Caco-2 (cell line): Measurements from ENCODE around the gene ZNF813. TPM values are rescaled to one million over a fixed set of nuclear protein-coding genes. Genes with fewer than 3 reads are reported as not detected.

Experiments
- BruUV-seq: library from RNA; stranded (reverse); fragments of 400-500 nt; replicated peaks from 2 replicates; lab custom pipeline; 2021; lab: Mats Ljungman, UMichigan
- CTCF ChIA-PET: fragments of 300-600 bp; sonication (Branson Sonifier 250); formaldehyde crosslinking; loops from one replicate; lab custom pipeline; 2022; ENCODE audit warnings: antibody characterized with exemption; lab: Charles Lee
- POLR2A ChIA-PET: fragments of 300-600 bp; sonication (Branson Sonifier 250); formaldehyde crosslinking; loops from one replicate; lab custom pipeline; 2022; ENCODE audit warnings: antibody characterized with exemption; lab: Charles Lee
- DNase-seq, 2 experiments: peaks; one replicate each; pipeline versions ENCODE4 v3.0.0 to v3.0.0-alpha.2; 2020 to 2022
- H3K27me3 ChIP-seq: replicated peaks from 2 replicates; pipeline ENCODE4 v1.6.0; 2011; ENCODE audit warnings: low read length; ENCODE audit not compliant: control insufficient read depth, insufficient read depth
- H3K36me3 ChIP-seq: 2 replicates; pipeline ENCODE4 v1.5.1; 2011; ENCODE audit warnings: low read length; ENCODE audit not compliant: control insufficient read depth, insufficient read depth
- H3K4me1 ChIP-seq: fragments of 250-450 bp; sonication (Bioruptor Pico); 2 replicates; pipeline ENCODE4 v1.5.1; 2020; ENCODE audit warnings: mild to moderate bottlenecking
- H3K4me3 ChIP-seq: 2 replicates; pipeline ENCODE4 v1.5.1; 2011; ENCODE audit warnings: low read depth, mild to moderate bottlenecking, control low read depth, low read length
- H3K9me3 ChIP-seq: fragments of 250-450 bp; sonication (Bioruptor Pico); 2 replicates; pipeline ENCODE4 v1.5.1; 2020; ENCODE audit warnings: mild to moderate bottlenecking, moderate library complexity
- H3K27ac Mint-ChIP-seq: one replicate; pipeline ENCODE4 v1.8.0; 2022; ENCODE audit warnings: mixed read lengths; ENCODE audit not compliant: unreplicated experiment
- H3K27me3 Mint-ChIP-seq: one replicate; pipeline ENCODE4 v1.8.0; 2022; ENCODE audit warnings: mixed read lengths; ENCODE audit not compliant: insufficient read depth, unreplicated experiment
- H3K36me3 Mint-ChIP-seq: one replicate; pipeline ENCODE4 v1.8.0; 2022; ENCODE audit warnings: mild to moderate bottlenecking, mixed read lengths; ENCODE audit not compliant: insufficient read depth, unreplicated experiment
- H3K4me1 Mint-ChIP-seq: one replicate; pipeline ENCODE4 v1.8.0; 2022; ENCODE audit warnings: low read depth, mixed read lengths; ENCODE audit not compliant: unreplicated experiment
- H3K4me3 Mint-ChIP-seq: one replicate; pipeline ENCODE4 v1.8.0; 2022; ENCODE audit warnings: mild to moderate bottlenecking, moderate library complexity, mixed read lengths; ENCODE audit not compliant: unreplicated experiment
- H3K9me3 Mint-ChIP-seq: one replicate; pipeline ENCODE4 v1.8.0; 2022; ENCODE audit warnings: mixed read lengths; ENCODE audit not compliant: unreplicated experiment
- CTCF ChIP-seq, 2 experiments: fragments of 200-600 bp in 1 of 2; IDR thresholded peaks; 1 replicate in 1 of 2; 2 replicates in 1 of 2; pipeline versions ENCODE4 v1.5.1 to v1.8.0; 2011 to 2022; ENCODE audit warnings: antibody characterized with exemption in 1 of 2, control low read depth in 1 of 2, inconsistent platforms in 1 of 2, low read depth in 1 of 2, low read length in 1 of 2, mild to moderate bottlenecking in 1 of 2, moderate library complexity in 1 of 2; ENCODE audit not compliant: insufficient read depth in 1 of 2, severe bottlenecking in 1 of 2, unreplicated experiment in 1 of 2
- intact Hi-C: fragments of 100-400 bp; cut with micrococcal nuclease; formaldehyde crosslinking; loops from one replicate; pipeline ENCODE4 v1.10.0; 2022; ENCODE audit not compliant: unreplicated experiment
- total RNA-seq: library from RNA; stranded (reverse); gene quantifications from 2 replicates; pipeline ENCODE4 v1.2.3, GENCODE V29; 2022

The ZNF813 gene
- total RNA-seq, 1 experiment from 2014 or later = 7.9 TPM

GRCh38 chr19:53538378-53539109 is 71.0 kb downstream of the ZNF813 start:
- H3K36me3 Mint-ChIP-seq = peaks cover 70% of the 10 kb centered on the region
- BruUV-seq = no TSS peak
- peaks cover 18% of the 10 kb centered on the region for H3K4me1 ChIP-seq
- ChIA-PET POLR2A (interaction anchor here (0.7 kb wide), 1 partner anchor 18 kb away, joined by 3 read pairs; no protein-coding TSS in a partner anchor), CTCF (interaction anchor here (0.6 kb wide), 1 partner anchor 247 kb away, joined by 3 read pairs; no protein-coding TSS in a partner anchor)
- no peaks in the 10 kb centered on the region for H3K9me3 Mint-ChIP-seq
- H3K4me1 Mint-ChIP-seq = no peaks in the 10 kb centered on the region
- peak overlapping the region; percentile 88 for H3K4me3 ChIP-seq
- no peak for TF ChIP-seq CTCF (IDR thresholded peaks at IDR 0.05; ENCODE audit: insufficient read depth in 1 of 2, low read depth in 1 of 2, low read length in 1 of 2, severe bottlenecking in 1 of 2, unreplicated experiment in 1 of 2)
- H3K9me3 ChIP-seq = no peaks in the 10 kb centered on the region
- peak in 1 of 2 experiments; percentile 31 for DNase-seq
- intact Hi-C loops = loop anchor here (1.0 kb wide), 1 partner anchor 18 kb away; no protein-coding TSS in a partner anchor
- H3K4me3 Mint-ChIP-seq = peak overlapping the region; percentile 94
- no peaks in the 10 kb centered on the region for H3K27me3 ChIP-seq
- peak overlapping the region; percentile 99 for H3K27ac Mint-ChIP-seq
- H3K36me3 ChIP-seq = peaks cover 1% of the 10 kb centered on the region; the same call in 1 of the 2 replicates
- no peaks in the 10 kb centered on the region for H3K27me3 Mint-ChIP-seq

GRCh38 chr19:53540091-53540490 is 72.6 kb downstream of the ZNF813 start:
- H3K9me3 Mint-ChIP-seq = no peaks in the 10 kb centered on the region
- no peaks in the 10 kb centered on the region for H3K27me3 ChIP-seq
- no peak overlapping the region for H3K4me3 Mint-ChIP-seq
- no peak for DNase-seq
- H3K27ac Mint-ChIP-seq = no peak overlapping the region
- no peaks in the 10 kb centered on the region for H3K9me3 ChIP-seq
- no peak overlapping the region for H3K4me3 ChIP-seq
- peaks cover 18% of the 10 kb centered on the region for H3K4me1 ChIP-seq
- no peak for TF ChIP-seq CTCF (IDR thresholded peaks at IDR 0.05; ENCODE audit: insufficient read depth in 1 of 2, low read depth in 1 of 2, low read length in 1 of 2, severe bottlenecking in 1 of 2, unreplicated experiment in 1 of 2)
- peaks cover 77% of the 10 kb centered on the region for H3K36me3 Mint-ChIP-seq
- POLR2A ChIA-PET = no interaction called here
- peaks cover 1% of the 10 kb centered on the region; the same call in 1 of the 2 replicates for H3K36me3 ChIP-seq
- no TSS peak for BruUV-seq
- H3K4me1 Mint-ChIP-seq = peaks cover 3% of the 10 kb centered on the region
- intact Hi-C loops = no loop called here
- CTCF ChIA-PET = no interaction called here
- no peaks in the 10 kb centered on the region for H3K27me3 Mint-ChIP-seq

- H3K4me3 ChIP-seq = no peak overlapping the region
- no peaks in the 10 kb centered on the region for H3K27me3 ChIP-seq
- ChIA-PET CTCF (no interaction called here), POLR2A (no interaction called here)
- TF ChIP-seq CTCF (IDR thresholded peaks at IDR 0.05; ENCODE audit: insufficient read depth in 1 of 2, low read depth in 1 of 2, low read length in 1 of 2, severe bottlenecking in 1 of 2, unreplicated experiment in 1 of 2) = no peak
- no peak for DNase-seq
- Mint-ChIP-seq H3K36me3 (peaks cover 86% of the 10 kb centered on the region), H3K9me3 (no peaks in the 10 kb centered on the region), H3K27me3 (no peaks in the 10 kb centered on the region), H3K4me3 (no peak overlapping the region), H3K4me1 (peaks cover 6% of the 10 kb centered on the region), H3K27ac (no peak overlapping the region)
- no TSS peak for BruUV-seq
- peaks cover 5% of the 10 kb centered on the region for H3K4me1 ChIP-seq
- no peaks in the 10 kb centered on the region for H3K9me3 ChIP-seq
- intact Hi-C loops = no loop called here
- peaks cover 1% of the 10 kb centered on the region for H3K36me3 ChIP-seq
Observed at GRCh38 chr19:53541971-53542370, 74.4 kb downstream of the ZNF813 start.
